A549 (cell line): ENCODE data around the gene NFASC. TPM values are rescaled to one million over a fixed set of nuclear protein-coding genes. Genes with fewer than 3 reads are reported as not detected.

Experiments
- ATAC-seq, 2 experiments: fragments of 200-7000 bp in 1 of 2; fragments of >200 bp in 1 of 2; cut with Nextera tagmentation in 1 of 2; cut with Tn5 transposase in 1 of 2; 3 replicates each; pipeline versions ENCODE4 v1.8.0 to v1.9.1; 2018 to 2020; ENCODE audit warnings: mild to moderate bottlenecking in 1 of 2, moderate library complexity in 1 of 2
- CTCF ChIA-PET: fragments of 300-600 bp; sonication (Branson Sonifier 250); formaldehyde crosslinking; extraction: SDS; loops from one replicate; lab custom pipeline; 2021; ENCODE audit warnings: antibody characterized with exemption, inconsistent platforms; lab: Yijun Ruan, JAX
- POLR2A ChIA-PET: fragments of 350-600 bp; formaldehyde crosslinking; extraction: SDS; loops from one replicate; lab custom pipeline; 2021; ENCODE audit warnings: antibody characterized with exemption, inconsistent platforms; lab: Yijun Ruan, JAX
- DNase-seq, 2 experiments: peaks; one replicate each; pipeline versions ENCODE4 v3.0.0 to v3.0.0-alpha.2; 2011 to 2016; ENCODE audit warnings: low read depth in 1 of 2, low spot score in 1 of 2
- FAIRE-seq: peaks from 2 replicates; lab custom pipeline; 2011; peaks lifted over from hg19 to GRCh38; lab: Jason Lieb, UNC
- H3K27ac ChIP-seq, 2 experiments: fragments of >200 bp; sonication (Bioruptor Twin); formaldehyde crosslinking; 3 replicates each; pipeline ENCODE4 v1.5.1; 2016 to 2017
- H3K4me1 ChIP-seq: fragments of >200 bp; sonication (Bioruptor Twin); formaldehyde crosslinking; 3 replicates; pipeline ENCODE4 v1.6.1; 2016
- H3K4me2 ChIP-seq: fragments of >200 bp; sonication (Bioruptor Twin); formaldehyde crosslinking; 3 replicates; pipeline ENCODE4 v1.6.1; 2016
- H3K4me3 ChIP-seq: fragments of >200 bp; sonication (Bioruptor Twin); formaldehyde crosslinking; 3 replicates; pipeline ENCODE4 v1.5.1; 2016
- H3K9me3 ChIP-seq: fragments of >200 bp; sonication (Bioruptor Twin); formaldehyde crosslinking; 3 replicates; pipeline ENCODE4 v1.6.1; 2016
- CBX8 ChIP-seq: fragments of 200-600 bp; sonication (generic); IDR thresholded peaks from 2 replicates; pipeline ENCODE4 v1.6.1; 2016
- CEBPB ChIP-seq, 2 experiments: fragments of >200 bp in 1 of 2; sonication (Bioruptor Twin) in 1 of 2; formaldehyde crosslinking in 1 of 2; IDR thresholded peaks; 2 replicates each; pipeline ENCODE4 v1.6.1; 2012 to 2016
- CHD2 ChIP-seq: fragments of 150-350 bp; IDR thresholded peaks from 2 replicates; pipeline ENCODE4 v1.6.1; 2014; ENCODE audit warnings: low read length; ENCODE audit not compliant: partially characterized antibody
- CHD4 ChIP-seq: fragments of 200-600 bp; sonication (generic); IDR thresholded peaks from 2 replicates; pipeline ENCODE4 v1.6.1; 2016; ENCODE audit warnings: antibody characterized with exemption, mild to moderate bottlenecking, borderline replicate concordance
- CTCF ChIP-seq: fragments of >200 bp; sonication (Bioruptor Twin); formaldehyde crosslinking; IDR thresholded peaks from 3 replicates; pipeline ENCODE4 v1.5.1; 2016
- E2F6 ChIP-seq: IDR thresholded peaks from 2 replicates; pipeline ENCODE4 v1.6.1; 2012; ENCODE audit warnings: low read depth, borderline replicate concordance
- EP300 ChIP-seq, 2 experiments: fragments of >200 bp; sonication (Bioruptor Twin); formaldehyde crosslinking; IDR thresholded peaks; 2 replicates in 1 of 2; 3 replicates in 1 of 2; pipeline ENCODE4 v1.6.1; 2016 to 2017
- FOXS1 ChIP-seq: fragments of 250-450 bp; sonication (Bioruptor Pico); IDR thresholded peaks from 2 replicates; pipeline ENCODE4 v1.5.0; 2020; ENCODE audit warnings: mild to moderate bottlenecking, moderate library complexity
- HDAC2 ChIP-seq: fragments of 200-600 bp; sonication (generic); IDR thresholded peaks from 2 replicates; pipeline ENCODE4 v1.6.1; 2016
- HOXB13 ChIP-seq: fragments of 250-450 bp; sonication (Bioruptor Pico); IDR thresholded peaks from 2 replicates; pipeline ENCODE4 v1.5.0; 2020; ENCODE audit warnings: low read depth, mild to moderate bottlenecking, moderate library complexity
- JUN ChIP-seq, 2 experiments: fragments of >200 bp; sonication (Bioruptor Twin); formaldehyde crosslinking; IDR thresholded peaks; 2 replicates in 1 of 2; 3 replicates in 1 of 2; pipeline ENCODE4 v1.6.1; 2016 to 2017
- JUNB ChIP-seq: fragments of >200 bp; sonication (Bioruptor Twin); formaldehyde crosslinking; IDR thresholded peaks from 2 replicates; pipeline ENCODE4 v1.6.1; 2016
- KDM1A ChIP-seq: fragments of 200-600 bp; sonication (generic); IDR thresholded peaks from 2 replicates; pipeline ENCODE4 v1.6.1; 2016; ENCODE audit warnings: low read depth, mild to moderate bottlenecking
- NFE2L2 ChIP-seq: fragments of 150-350 bp; conservative IDR thresholded peaks from 2 replicates; pipeline ENCODE4 v1.6.1; 2014; ENCODE audit warnings: low read length
- NR3C1 ChIP-seq: fragments of >200 bp; sonication (Bioruptor Twin); formaldehyde crosslinking; IDR thresholded peaks from 3 replicates; pipeline ENCODE4 v1.6.1; 2017
- PBX3 ChIP-seq: IDR thresholded peaks from 2 replicates; pipeline ENCODE4 v1.6.1; 2012
- PHF8 ChIP-seq: fragments of 200-600 bp; sonication (generic); IDR thresholded peaks from 2 replicates; pipeline ENCODE4 v1.6.1; 2016; ENCODE audit warnings: low read depth, mild to moderate bottlenecking, antibody characterized with exemption, moderate library complexity, borderline replicate concordance
- POLR2AphosphoS2 ChIP-seq: conservative IDR thresholded peaks from 2 replicates; pipeline ENCODE4 v1.6.1; 2012; ENCODE audit warnings: low read length, improper control_type of control experiment, inconsistent platforms
- RARB ChIP-seq: fragments of 250-450 bp; sonication (Bioruptor Pico); IDR thresholded peaks from 2 replicates; pipeline ENCODE4 v1.8.0; 2021; ENCODE audit warnings: mild to moderate bottlenecking, moderate library complexity
- RCOR1 ChIP-seq: fragments of 150-350 bp; IDR thresholded peaks from 2 replicates; pipeline ENCODE4 v1.6.1; 2014; ENCODE audit warnings: antibody characterized with exemption, low read length, low read depth
- SMC3 ChIP-seq: fragments of >200 bp; sonication (Bioruptor Twin); formaldehyde crosslinking; IDR thresholded peaks from 3 replicates; pipeline ENCODE4 v1.6.1; 2018; ENCODE audit warnings: inconsistent platforms
- TP53 ChIP-seq: fragments of 250-450 bp; sonication (Bioruptor Pico); IDR thresholded peaks from 2 replicates; pipeline ENCODE4 v1.5.0; 2021; ENCODE audit warnings: mild to moderate bottlenecking, moderate library complexity
- USF2 ChIP-seq: fragments of 450-650 bp; IDR thresholded peaks from 2 replicates; pipeline ENCODE4 v1.6.1; 2014; ENCODE audit warnings: antibody characterized with exemption
- WGBS: methylation state at CpG from one replicate; pipeline ENCODE4 v1.1.6; 2017; ENCODE audit errors: missing lambda C conversion rate; 5-methylcytosine and 5-hydroxymethylcytosine counted together
- polyA plus RNA-seq, 4 experiments: library from polyadenylated mRNA; depleted of rRNA in 3 of 4; stranded (reverse); fragments of >200 nt; fragmentation: RNase III in 1 of 4; extraction: RNeasy Plus Mini Kit Qiagen cat#74134 plus additional on column Dnase treatment in 1 of 4; gene quantifications; 2 replicates in 3 of 4; 3 replicates in 1 of 4; pipeline ENCODE4 v1.2.3, GENCODE V29; 2011 to 2017

The NFASC gene
- polyA plus RNA-seq, 2 of the 4 experiments (the other 2 are of a cell fraction) = 0.27 to 0.39 TPM

- CTCF ChIA-PET = no interaction called here
- ATAC-seq (no peak), DNase-seq (no peak), FAIRE-seq (no peak)
- no peak overlapping the region for H3K4me3 ChIP-seq
- H3K9me3 ChIP-seq = no peaks in the 10 kb centered on the region
- POLR2A ChIA-PET = no interaction called here
- no peak overlapping the region for H3K4me2 ChIP-seq
- no peak overlapping the region for H3K27ac ChIP-seq
- TF ChIP-seq KDM1A = no peak
- TF ChIP-seq SMC3 = no peak
- no peak for TF ChIP-seq RARB
- TF ChIP-seq JUNB = no peak
- TF ChIP-seq HOXB13 (CRISPR knock-in tag) = no peak
- TF ChIP-seq CTCF = no peak
- TF ChIP-seq NR3C1 = no peak
- TF ChIP-seq CBX8 = no peak
- no peak for TF ChIP-seq TP53 (CRISPR knock-in tag)
- TF ChIP-seq E2F6 = no peak
- no peak for TF ChIP-seq CEBPB (IDR thresholded peaks at IDR 0.05)
- no peak for TF ChIP-seq CHD4
- TF ChIP-seq POLR2AphosphoS2 = no peak
- no peak for TF ChIP-seq CHD2
- TF ChIP-seq FOXS1 (CRISPR knock-in tag) = no peak
- TF ChIP-seq JUN (IDR thresholded peaks at IDR 0.05) = no peak
- no peak for TF ChIP-seq EP300 (IDR thresholded peaks at IDR 0.05)
- 48% methylated on average over 5 of the region's 5 CpGs for WGBS
- H3K4me1 ChIP-seq = no peaks in the 10 kb centered on the region
Measured at GRCh38 chr1:204871405-204872037, 859 bp downstream of the NFASC start.

- POLR2A ChIA-PET = no interaction called here
- no peaks in the 10 kb centered on the region for H3K9me3 ChIP-seq
- H3K27ac ChIP-seq = no peak overlapping the region
- CTCF ChIA-PET = no interaction called here
- FAIRE-seq = no peak
- WGBS = 53% methylated on average over 4 of the region's 6 CpGs
- TF ChIP-seq POLR2AphosphoS2 = no peak
- no peak overlapping the region for H3K4me3 ChIP-seq
- H3K4me1 ChIP-seq = no peaks in the 10 kb centered on the region
- no peak overlapping the region for H3K4me2 ChIP-seq
- DNase-seq = no peak
- no peak for ATAC-seq
Measured at GRCh38 chr1:204872262-204872881, 1.7 kb downstream of the NFASC start.

- no peak for DNase-seq
- Histone ChIP-seq H3K4me2 (no peak overlapping the region), H3K27ac (no peak overlapping the region), H3K4me3 (no peak overlapping the region), H3K9me3 (no peaks in the 10 kb centered on the region), H3K4me1 (no peaks in the 10 kb centered on the region)
- ATAC-seq = no peak
- CTCF ChIA-PET = no interaction called here
- 6% methylated on average over 2 of the region's 2 CpGs for WGBS
- TF ChIP-seq PBX3 (no peak), RCOR1 (no peak), NFE2L2 (no peak), USF2 (no peak), POLR2AphosphoS2 (no peak), PHF8 (no peak), HDAC2 (no peak)
- POLR2A ChIA-PET = no interaction called here
- FAIRE-seq = no peak
Measured at GRCh38 chr1:204873176-204873575, 2.5 kb downstream of the NFASC start.
